SK-N-SH (cell line): ENCODE data around the gene SLC24A3. TPM values are rescaled to one million over a fixed set of nuclear protein-coding genes. Genes with fewer than 3 reads are reported as not detected.

Experiments used
- CTCF ChIA-PET: fragments of 300-600, 350-600 bp; formaldehyde crosslinking; extraction: SDS; loops from one replicate; lab custom pipeline; 2021; lab: Yijun Ruan, JAX
- POLR2A ChIA-PET: fragments of 350-600 bp; sonication (Branson Sonifier 250); formaldehyde crosslinking; extraction: SDS; loops from one replicate; lab custom pipeline; 2020; ENCODE audit warnings: antibody characterized with exemption, inconsistent platforms; lab: Yijun Ruan, JAX
- DNase-seq: peaks from one replicate; pipeline ENCODE4 v3.0.0; 2012
- H2AFZ ChIP-seq: fragments of 200-600 bp; sonication (generic); 2 replicates; pipeline ENCODE4 v1.8.1; 2016; ENCODE audit warnings: antibody characterized with exemption, mild to moderate bottlenecking, low read depth
- H3F3A ChIP-seq: fragments of 200-600 bp; sonication (generic); replicated peaks from 2 replicates; pipeline ENCODE3; 2016; ENCODE audit warnings: antibody characterized with exemption, mild to moderate bottlenecking; ENCODE audit not compliant: insufficient read depth
- H3K27ac ChIP-seq, 2 experiments: fragments of 200-500 bp in 1 of 2; fragments of 200-600 bp in 1 of 2; sonication (Bioruptor generic) in 1 of 2; sonication (generic), shearing (Covaris generic) in 1 of 2; 2 replicates each; pipeline versions ENCODE4 v1.5.1 to v1.6.1; 2014 to 2016; ENCODE audit warnings: low read depth in 2 of 2, inconsistent platforms in 1 of 2, low read length in 1 of 2, mild to moderate bottlenecking in 1 of 2, mixed read lengths in 1 of 2
- H3K27me3 ChIP-seq: fragments of 200-600 bp; sonication (generic), shearing (Covaris generic); 2 replicates; pipeline ENCODE4 v1.6.1; 2016; ENCODE audit warnings: mixed run types; ENCODE audit not compliant: insufficient read depth
- H3K36me3 ChIP-seq, 2 experiments: fragments of 200-500 bp in 1 of 2; fragments of 200-600 bp in 1 of 2; sonication (Bioruptor generic) in 1 of 2; sonication (generic) in 1 of 2; replicated peaks in 1 of 2; 2 replicates each; pipeline versions ENCODE3 to v1.5.1; 2014 to 2016; ENCODE audit warnings: low read length in 1 of 2, mild to moderate bottlenecking in 1 of 2; ENCODE audit not compliant: insufficient read depth in 2 of 2, control insufficient read depth in 1 of 2
- H3K4me1 ChIP-seq, 2 experiments: fragments of 200-500 bp in 1 of 2; fragments of 200-600 bp in 1 of 2; sonication (Bioruptor generic) in 1 of 2; sonication (generic), shearing (Covaris generic) in 1 of 2; 2 replicates each; pipeline versions ENCODE4 v1.5.1 to v1.6.1; 2014 to 2016; ENCODE audit warnings: low read depth in 1 of 2, low read length in 1 of 2, mixed run types in 1 of 2; ENCODE audit not compliant: insufficient read depth in 2 of 2, control insufficient read depth in 1 of 2
- H3K4me2 ChIP-seq: fragments of 200-600 bp; sonication (generic), shearing (Covaris generic); 2 replicates; pipeline ENCODE4 v1.6.1; 2017; ENCODE audit warnings: mixed run types
- H3K4me3 ChIP-seq, 2 experiments: fragments of 200-500 bp in 1 of 2; fragments of 200-600 bp in 1 of 2; sonication (Bioruptor generic) in 1 of 2; sonication (generic), shearing (Covaris generic) in 1 of 2; 2 replicates each; pipeline versions ENCODE4 v1.5.1 to v1.8.1; 2014 to 2016; ENCODE audit warnings: low read depth in 2 of 2, inconsistent platforms in 1 of 2, low read length in 1 of 2, mild to moderate bottlenecking in 1 of 2, mixed read lengths in 1 of 2, moderate library complexity in 1 of 2
- H3K79me2 ChIP-seq: fragments of 200-600 bp; sonication (generic); 2 replicates; pipeline ENCODE4 v1.8.1; 2017; ENCODE audit warnings: mild to moderate bottlenecking; ENCODE audit not compliant: insufficient read depth
- H3K9ac ChIP-seq: fragments of 200-600 bp; sonication (generic); 2 replicates; pipeline ENCODE4 v1.6.1; 2017; ENCODE audit warnings: mixed run types
- H3K9me2 ChIP-seq: fragments of 200-600 bp; sonication (generic); 2 replicates; pipeline ENCODE4 v1.6.1; 2017; ENCODE audit warnings: mixed run types
- H3K9me3 ChIP-seq: fragments of 200-600 bp; sonication (generic); 2 replicates; pipeline ENCODE4 v1.6.1; 2017; ENCODE audit warnings: mixed run types, mild to moderate bottlenecking, moderate library complexity
- H4K20me1 ChIP-seq: fragments of 200-600 bp; sonication (generic); 2 replicates; pipeline ENCODE4 v1.6.1; 2017; ENCODE audit warnings: mild to moderate bottlenecking, mixed run types; ENCODE audit not compliant: insufficient read depth
- CHD2 ChIP-seq: fragments of 150-350 bp; IDR thresholded peaks from 2 replicates; pipeline ENCODE4 v1.6.1; 2018; ENCODE audit warnings: low read length; ENCODE audit not compliant: partially characterized antibody
- ELF1 ChIP-seq: IDR thresholded peaks from 2 replicates; pipeline ENCODE4 v1.4.0; 2012
- EZH2phosphoT487 ChIP-seq: fragments of 200-600 bp; sonication (generic); IDR thresholded peaks from 2 replicates; pipeline ENCODE4 v1.6.1; 2017; ENCODE audit warnings: low read depth, mixed run types, mild to moderate bottlenecking, antibody characterized with exemption, moderate library complexity, borderline replicate concordance
- FOSL2 ChIP-seq: IDR thresholded peaks from 2 replicates; pipeline ENCODE4 v1.4.0; 2012; ENCODE audit warnings: low read depth, mild to moderate bottlenecking, moderate library complexity, borderline replicate concordance
- FOXJ3 ChIP-seq: sonication (generic); formaldehyde crosslinking; IDR thresholded peaks from 2 replicates; pipeline ENCODE4 v1.5.1; 2020; ENCODE audit warnings: mild to moderate bottlenecking, missing genetic modification reagents
- FOXM1 ChIP-seq: IDR thresholded peaks from 2 replicates; pipeline ENCODE4 v1.4.0; 2012; ENCODE audit warnings: low read depth, mild to moderate bottlenecking
- GATA2 ChIP-seq: sonication (generic); formaldehyde crosslinking; IDR thresholded peaks from 2 replicates; pipeline ENCODE4 v1.5.0; 2020; ENCODE audit warnings: mild to moderate bottlenecking, missing genetic modification reagents
- IRF3 ChIP-seq: fragments of 150-350 bp; IDR thresholded peaks from 2 replicates; pipeline ENCODE4 v1.6.1; 2016; ENCODE audit warnings: mild to moderate bottlenecking, low read depth, low read length
- MAX ChIP-seq: IDR thresholded peaks from 2 replicates; pipeline ENCODE4 v1.4.0; 2012; ENCODE audit warnings: low read depth
- MXI1 ChIP-seq: IDR thresholded peaks from 2 replicates; pipeline ENCODE4 v1.6.1; 2012; ENCODE audit warnings: mild to moderate bottlenecking, low read depth, low read length, improper control_type of control experiment
- NFIC ChIP-seq: IDR thresholded peaks from 2 replicates; pipeline ENCODE4 v1.4.0; 2012; ENCODE audit warnings: borderline replicate concordance
- NRF1 ChIP-seq: IDR thresholded peaks from 2 replicates; pipeline ENCODE4 v1.6.1; 2012; ENCODE audit warnings: low read depth, mild to moderate bottlenecking, low read length
- PBX3 ChIP-seq: IDR thresholded peaks from 2 replicates; pipeline ENCODE4; 2012
- POLR2AphosphoS5 ChIP-seq: IDR thresholded peaks from 2 replicates; pipeline ENCODE4 v1.6.1; 2012; ENCODE audit warnings: low read depth, low read length
- RXRA ChIP-seq: IDR thresholded peaks from 2 replicates; pipeline ENCODE4 v1.4.0; 2012; ENCODE audit warnings: low read depth, mild to moderate bottlenecking, borderline replicate concordance
- TEAD4 ChIP-seq: IDR thresholded peaks from 2 replicates; pipeline ENCODE4 v1.4.0; 2012; ENCODE audit warnings: mild to moderate bottlenecking, borderline replicate concordance; ENCODE audit not compliant: insufficient read depth
- USF1 ChIP-seq: IDR thresholded peaks from 2 replicates; pipeline ENCODE4 v1.4.0; 2012; ENCODE audit warnings: low read depth, borderline replicate concordance
- USF2 ChIP-seq: fragments of 150-350 bp; IDR thresholded peaks from 2 replicates; pipeline ENCODE4 v1.6.1; 2017; ENCODE audit warnings: antibody characterized with exemption, low read length, low read depth, borderline replicate concordance
- WGBS: methylation state at CpG from one replicate; pipeline ENCODE4 v1.1.6; 2017; ENCODE audit warnings: low lambda C conversion rate; 5-methylcytosine and 5-hydroxymethylcytosine counted together
- polyA plus RNA-seq, 3 experiments: library from polyadenylated mRNA; depleted of rRNA; stranded (reverse); fragments of >200 nt; gene quantifications; 2 replicates each; pipeline ENCODE4 v1.2.3, GENCODE V29; 2012

SLC24A3 gene
- polyA plus RNA-seq, 1 of the 3 experiments (the other 2 are of a cell fraction): not detected

GRCh38 chr20:19453862-19454261 lies 241.4 kb downstream of the SLC24A3 start:
- no peaks in the 10 kb centered on the region for H3F3A ChIP-seq
- no peaks in the 10 kb centered on the region for H3K9me3 ChIP-seq
- H3K4me3 ChIP-seq: no peak overlapping the region
- CTCF ChIA-PET: no interaction called here
- H3K36me3 ChIP-seq: no peaks in the 10 kb centered on the region
- TF ChIP-seq FOSL2 (no peak), CHD2 (no peak), TEAD4 (no peak), EZH2phosphoT487 (no peak), IRF3 (no peak), ELF1 (no peak), GATA2 (CRISPR knock-in tag) (no peak), POLR2AphosphoS5 (no peak), NRF1 (no peak), USF2 (no peak), USF1 (no peak), MXI1 (no peak), NFIC (no peak), MAX (no peak), FOXM1 (no peak), FOXJ3 (CRISPR knock-in tag) (no peak), PBX3 (no peak), RXRA (no peak)
- TF ChIP-seq, all 33 proteins: peak for 0
- Histone ChIP-seq H3K9me2 (no peaks in the 10 kb centered on the region), H3K4me1 (no peaks in the 10 kb centered on the region), H3K9ac (no peak overlapping the region), H3K27ac (no peak overlapping the region), H4K20me1 (no peaks in the 10 kb centered on the region), H3K27me3 (peaks cover 4% of the 10 kb centered on the region; the same call in 1 of the 2 replicates), H3K79me2 (no peaks in the 10 kb centered on the region), H3K4me2 (no peak overlapping the region), H2AFZ (no peak overlapping the region)
- WGBS: 26% methylated on average over 6 of the region's 6 CpGs
- DNase-seq: no peak
- POLR2A ChIA-PET: no interaction called here
